Measurements from ENCODE around the gene PADI2. TPM values are rescaled to one million over a fixed set of nuclear protein-coding genes. Genes with fewer than 3 reads are reported as not detected.

PADI2 gene
- total RNA-seq, 1 experiment from 2014 or later: not detected

DNA sequence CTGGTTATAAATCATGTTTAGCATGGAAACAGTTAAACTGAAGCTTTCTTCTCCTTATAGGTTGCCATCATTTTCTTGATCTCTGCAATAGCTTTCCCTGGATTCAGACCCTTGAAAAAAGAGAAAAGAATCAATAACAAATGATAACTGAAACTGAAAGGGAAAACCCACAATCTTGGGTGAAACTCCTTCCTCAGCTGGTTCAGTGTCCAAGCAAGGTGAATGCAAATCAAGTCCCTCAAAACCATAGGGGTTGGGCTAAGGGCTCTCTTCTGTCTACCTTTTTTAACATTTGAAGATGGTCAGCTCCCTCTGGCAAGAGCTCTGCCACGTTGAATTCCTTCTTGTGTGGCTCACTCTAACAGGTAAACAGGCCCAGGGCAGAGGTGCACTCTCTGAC lies 100.4 kb downstream of the PADI2 start:
- DNase-seq (ENCODE audit: low read depth in 1 of 2, low spot score in 2 of 2): no peak
- Histone ChIP-seq H3K27ac (no peak overlapping the region), H3K4me1 (replicated peaks) (peaks cover 10% of the 10 kb centered on the region), H3K9me3 (replicated peaks) (no peaks in the 10 kb centered on the region; the same call in 1 of the 2 replicates), H3K4me3 (no peak overlapping the region), H3K36me3 (peaks cover 59% of the 10 kb centered on the region), H3K27me3 (replicated peaks) (no peaks in the 10 kb centered on the region)

DNA sequence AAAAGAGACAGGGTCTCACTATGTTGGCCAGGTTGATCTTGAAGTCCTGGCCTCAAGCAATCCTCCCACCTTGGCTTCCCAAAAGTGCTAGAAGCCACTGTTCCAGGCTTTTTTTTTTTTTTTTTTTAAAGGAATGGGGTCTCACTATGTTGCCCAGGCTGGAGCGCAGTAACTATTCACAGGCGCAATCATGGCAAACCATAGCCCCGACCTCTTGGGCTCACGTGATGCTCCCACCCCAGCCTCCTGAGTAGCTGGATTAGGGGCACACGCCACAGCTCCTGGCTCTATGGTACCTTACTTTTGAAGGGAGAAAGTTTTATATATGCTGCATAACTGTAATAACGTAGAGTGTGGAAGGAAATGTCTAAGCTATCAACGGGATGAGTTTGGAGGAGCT lies 101.8 kb downstream of the PADI2 start:
- Histone ChIP-seq H3K27ac (no peak overlapping the region), H3K9me3 (replicated peaks) (no peaks in the 10 kb centered on the region; the same call in 1 of the 2 replicates), H3K4me1 (replicated peaks) (peaks cover 20% of the 10 kb centered on the region), H3K4me3 (no peak overlapping the region), H3K27me3 (replicated peaks) (no peaks in the 10 kb centered on the region), H3K36me3 (peaks cover 45% of the 10 kb centered on the region)
- no peak for DNase-seq (ENCODE audit: low read depth in 1 of 2, low spot score in 2 of 2)

Other genes with a start within 250 kb of the PADI2 start
- under 0.01 and 294 TPM in 2 replicates for gene RNU1-2, start 223.5 kb downstream of the PADI2 start, total RNA-seq (2014; rRNA removed; shearing (Covaris generic))
- 11.2 and 21.7 TPM in 2 replicates for gene CROCC, start 197.5 kb downstream of the PADI2 start, total RNA-seq (2014; rRNA removed; shearing (Covaris generic))
- 9.3 and 16.7 TPM in 2 replicates for gene MFAP2, start 138.8 kb downstream of the PADI2 start, total RNA-seq (2014; rRNA removed; shearing (Covaris generic))
- 15.2 and 17.1 TPM in 2 replicates for gene ATP13A2, start 107.5 kb downstream of the PADI2 start, total RNA-seq (2014; rRNA removed; shearing (Covaris generic))
- gene SDHB, start 65.4 kb downstream of the PADI2 start, total RNA-seq (2014; rRNA removed; shearing (Covaris generic)): 219 and 257 TPM in 2 replicates
- 0.34 and 1.5 TPM in 2 replicates for gene PADI1, start 85.7 kb upstream of the PADI2 start, total RNA-seq (2014; rRNA removed; shearing (Covaris generic))
- 1.0 and 3.6 TPM in 2 replicates for gene PADI3, start 129.6 kb upstream of the PADI2 start, total RNA-seq (2014; rRNA removed; shearing (Covaris generic))
- gene PADI4, start 188.7 kb upstream of the PADI2 start, total RNA-seq (2014; rRNA removed; shearing (Covaris generic)): not detected in 2 replicates